H9 (cell line): Measurements from ENCODE around the gene TTC28. TPM values are rescaled to one million over a fixed set of nuclear protein-coding genes. Genes with fewer than 3 reads are reported as not detected.

Experiments used
- DNase-seq: peaks from one replicate; pipeline ENCODE4 v3.0.0-alpha.2; 2017
- H2AFZ ChIP-seq: one replicate; pipeline ENCODE4 v1.6.1; 2013; ENCODE audit warnings: mild to moderate bottlenecking, low read length, control low read depth, moderate library complexity
- H2AK5ac ChIP-seq: 2 replicates; pipeline ENCODE4 v1.6.1; 2013; ENCODE audit warnings: low read length, control low read depth, mixed read lengths; ENCODE audit not compliant: insufficient read length
- H2BK120ac ChIP-seq: one replicate; pipeline ENCODE4 v1.6.1; 2013; ENCODE audit warnings: low read depth, mild to moderate bottlenecking, low read length, control low read depth, inconsistent platforms; ENCODE audit not compliant: poor library complexity, severe bottlenecking
- H2BK12ac ChIP-seq: 2 replicates; pipeline ENCODE4 v1.6.1; 2013; ENCODE audit warnings: low read length, control low read depth, mixed read lengths, low read depth; ENCODE audit not compliant: insufficient read length
- H2BK15ac ChIP-seq: 2 replicates; pipeline ENCODE4 v1.6.1; 2013; ENCODE audit warnings: low read depth, low read length, control low read depth
- H2BK20ac ChIP-seq: one replicate; pipeline ENCODE4 v1.6.1; 2013; ENCODE audit warnings: low read depth, mild to moderate bottlenecking, low read length, control low read depth, inconsistent platforms; ENCODE audit not compliant: poor library complexity, severe bottlenecking
- H2BK5ac ChIP-seq: 2 replicates; pipeline ENCODE4 v1.6.1; 2013; ENCODE audit warnings: low read length, control low read depth, mixed read lengths; ENCODE audit not compliant: insufficient read length
- H3K14ac ChIP-seq: 2 replicates; pipeline ENCODE4 v1.6.1; 2013; ENCODE audit warnings: low read length, control low read depth; ENCODE audit not compliant: insufficient read depth
- H3K18ac ChIP-seq: 2 replicates; pipeline ENCODE4 v1.6.1; 2013; ENCODE audit warnings: low read depth, mild to moderate bottlenecking, mixed read lengths, low read length, control low read depth; ENCODE audit not compliant: insufficient read length
- H3K23ac ChIP-seq: 2 replicates; pipeline ENCODE4 v1.6.1; 2013; ENCODE audit warnings: low read length, control low read depth, mixed read lengths, low read depth; ENCODE audit not compliant: insufficient read length
- H3K23me2 ChIP-seq: 2 replicates; pipeline ENCODE4 v1.6.1; 2013; ENCODE audit warnings: low read depth, mild to moderate bottlenecking, mixed read lengths, low read length, control low read depth; ENCODE audit not compliant: insufficient read length, poor library complexity, severe bottlenecking
- H3K27ac ChIP-seq: 2 replicates; pipeline ENCODE4 v1.5.1; 2013; ENCODE audit warnings: low read length, control low read depth, mixed read lengths, low read depth; ENCODE audit not compliant: insufficient read length
- H3K27me3 ChIP-seq: 2 replicates; pipeline ENCODE4 v1.6.1; 2013; ENCODE audit warnings: low read length, control low read depth, inconsistent platforms; ENCODE audit not compliant: insufficient read depth
- H3K4ac ChIP-seq: 2 replicates; pipeline ENCODE4 v1.6.1; 2013; ENCODE audit warnings: low read depth, mild to moderate bottlenecking, control low read depth, inconsistent platforms, low read length, moderate library complexity
- H3K4me1 ChIP-seq: 2 replicates; pipeline ENCODE4 v1.6.1; 2013; ENCODE audit warnings: low read length, control low read depth, inconsistent platforms; ENCODE audit not compliant: insufficient read depth
- H3K4me2 ChIP-seq: 2 replicates; pipeline ENCODE4 v1.6.1; 2013; ENCODE audit warnings: low read length, control low read depth, mixed read lengths; ENCODE audit not compliant: insufficient read length, insufficient read depth
- H3K56ac ChIP-seq: 2 replicates; pipeline ENCODE4 v1.6.1; 2013; ENCODE audit warnings: low read depth, mild to moderate bottlenecking, mixed read lengths, low read length, control low read depth; ENCODE audit not compliant: insufficient read length
- H3K79me1 ChIP-seq: 2 replicates; pipeline ENCODE4 v1.6.1; 2013; ENCODE audit warnings: low read depth, mild to moderate bottlenecking, moderate library complexity, low read length, control low read depth, inconsistent platforms; ENCODE audit not compliant: insufficient read depth, poor library complexity, severe bottlenecking
- H3K79me2 ChIP-seq: 2 replicates; pipeline ENCODE4 v1.6.1; 2013; ENCODE audit warnings: low read length, control low read depth, inconsistent platforms; ENCODE audit not compliant: insufficient read depth
- H3K9ac ChIP-seq: 2 replicates; pipeline ENCODE4 v1.6.1; 2013; ENCODE audit warnings: low read length, control low read depth, mixed read lengths; ENCODE audit not compliant: insufficient read length; ENCODE audit errors: extremely low read depth
- H3K9me3 ChIP-seq: one replicate; pipeline ENCODE4 v1.6.1; 2013; ENCODE audit warnings: low read depth, low read length, inconsistent platforms; ENCODE audit not compliant: control insufficient read depth
- H3T11ph ChIP-seq: one replicate; pipeline ENCODE4 v1.6.1; 2013; ENCODE audit warnings: mild to moderate bottlenecking, low read length, control low read depth, inconsistent platforms
- H4K20me1 ChIP-seq: one replicate; pipeline ENCODE4 v1.6.1; 2013; ENCODE audit not compliant: control insufficient read depth, insufficient read length, insufficient read depth
- H4K5ac ChIP-seq: 2 replicates; pipeline ENCODE4 v1.6.1; 2013; ENCODE audit warnings: low read depth, mild to moderate bottlenecking, mixed read lengths, low read length, control low read depth; ENCODE audit not compliant: insufficient read length
- H4K8ac ChIP-seq: replicated peaks from 2 replicates; pipeline ENCODE4 v1.6.1; 2013; ENCODE audit warnings: low read length, control low read depth, mixed read lengths, low read depth; ENCODE audit not compliant: insufficient read length
- H4K91ac ChIP-seq: 2 replicates; pipeline ENCODE4 v1.6.1; 2013; ENCODE audit warnings: low read depth, mild to moderate bottlenecking, moderate library complexity, mixed read lengths, low read length, control low read depth; ENCODE audit not compliant: insufficient read length
- H3K27ac Mint-ChIP-seq, 3 experiments: 2 replicates in 2 of 3; 3 replicates in 1 of 3; pipeline ENCODE4 v1.8.0; 2020 to 2021; ENCODE audit warnings: mixed read lengths in 3 of 3, mild to moderate bottlenecking in 1 of 3, moderate library complexity in 1 of 3
- H3K27me3 Mint-ChIP-seq: 2 replicates; pipeline ENCODE4 v1.8.0; 2021; ENCODE audit warnings: low read depth, mild to moderate bottlenecking, moderate library complexity, mixed read lengths
- H3K36me3 Mint-ChIP-seq, 3 experiments: 2 replicates in 2 of 3; 3 replicates in 1 of 3; pipeline ENCODE4 v1.8.0; 2020 to 2021; ENCODE audit warnings: low read depth in 3 of 3, mixed read lengths in 3 of 3; ENCODE audit not compliant: insufficient read depth in 1 of 3
- H3K4me1 Mint-ChIP-seq, 2 experiments: 2 replicates each; pipeline ENCODE4 v1.8.0; 2020; ENCODE audit warnings: mixed read lengths in 2 of 2
- H3K4me3 Mint-ChIP-seq, 2 experiments: 2 replicates in 1 of 2; 3 replicates in 1 of 2; pipeline ENCODE4 v1.8.0; 2020 to 2021; ENCODE audit warnings: mild to moderate bottlenecking in 2 of 2, mixed read lengths in 2 of 2, moderate library complexity in 1 of 2
- H3K9me3 Mint-ChIP-seq, 2 experiments: 2 replicates in 1 of 2; 3 replicates in 1 of 2; pipeline ENCODE4 v1.8.0; 2020; ENCODE audit warnings: mild to moderate bottlenecking in 2 of 2, mixed read lengths in 2 of 2, moderate library complexity in 1 of 2
- CTCF ChIP-seq: fragments of 200-600 bp; sonication (generic); conservative IDR thresholded peaks from 3 replicates; pipeline ENCODE4 v1.8.0; 2021; ENCODE audit warnings: antibody characterized with exemption, mild to moderate bottlenecking
- WGBS: extraction: QIAGEN DNeasy Blood & Tissue Kit; methylation state at CpG from one replicate; pipeline ENCODE4 v1.1.7; 2013; ENCODE audit warnings: missing lambda C conversion rate, low lambda C conversion rate, mixed read lengths; ENCODE audit not compliant: insufficient read length; ENCODE audit errors: extremely low coverage; 5-methylcytosine and 5-hydroxymethylcytosine counted together
- total RNA-seq: library from RNA; stranded (reverse); gene quantifications from 2 replicates; pipeline ENCODE4 v1.2.1, GENCODE V29; 2021

Gene TTC28
- total RNA-seq, 1 experiment from 2014 or later = 13.6 TPM

- Mint-ChIP-seq H3K4me3 (no peak overlapping the region), H3K4me1 (peaks cover 15 to 20% of the 10 kb centered on the region in 2 experiments), H3K36me3 (peaks cover 6 to 22% (median 10%) of the 10 kb centered on the region in 3 experiments; a peak in 6 of 7 replicates), H3K9me3 (peaks cover 9 to 12% of the 10 kb centered on the region in 2 experiments), H3K27me3 (no peaks in the 10 kb centered on the region; the same call in 1 of the 2 replicates), H3K27ac (peak overlapping the region in 1 of 3 experiments; percentile 85; a peak in 2 of 7 replicates)
- H3K23ac ChIP-seq = no peak overlapping the region
- no peak overlapping the region for H3K27ac ChIP-seq
- H4K8ac ChIP-seq = no peak overlapping the region
- H2BK120ac ChIP-seq = no peak overlapping the region
- no peaks in the 10 kb centered on the region for H3K79me2 ChIP-seq
- H3T11ph ChIP-seq = no peak overlapping the region
- no peaks in the 10 kb centered on the region for H4K20me1 ChIP-seq
- no peak overlapping the region for H2AK5ac ChIP-seq
- no CpG with 5 or more reads among the region's 2 CpGs for WGBS
- no peaks in the 10 kb centered on the region for H3K9me3 ChIP-seq
- no peak overlapping the region for H2BK5ac ChIP-seq
- TF ChIP-seq CTCF = no peak
- H3K27me3 ChIP-seq = no peaks in the 10 kb centered on the region
- H3K4me2 ChIP-seq = no peak overlapping the region
- no peak overlapping the region for H4K91ac ChIP-seq
- H3K23me2 ChIP-seq = no peaks in the 10 kb centered on the region
- no peak overlapping the region for H4K5ac ChIP-seq
- no peak overlapping the region for H3K4ac ChIP-seq
- H2BK15ac ChIP-seq = no peak overlapping the region
- no peak overlapping the region for H2BK12ac ChIP-seq
- no peak overlapping the region for H2BK20ac ChIP-seq
- no peak overlapping the region for H3K18ac ChIP-seq
- no peak for DNase-seq
- H3K79me1 ChIP-seq = no peaks in the 10 kb centered on the region
- H3K56ac ChIP-seq = no peak overlapping the region
- H3K9ac ChIP-seq = no peak overlapping the region
- no peak overlapping the region for H2AFZ ChIP-seq
- no peak overlapping the region for H3K14ac ChIP-seq
- H3K4me1 ChIP-seq = no peaks in the 10 kb centered on the region
Measured at GRCh38 chr22:28541137-28541536, 138.5 kb downstream of the TTC28 start.
